Measurements from ENCODE around the gene UBXN7. TPM values are rescaled to one million over a fixed set of nuclear protein-coding genes. Genes with fewer than 3 reads are reported as not detected.
A peak's percentile ranks its signal among the peaks of the same experiment; 100 is the strongest.
"Not testable (repeated sequence)": the region's sequence is repeated elsewhere in the genome, so short reads cannot be mapped to it uniquely, and the experiment has no call there.

UBXN7 gene
- total RNA-seq, 1 donor from 2014 or later: 15.1 TPM

- DNase-seq (ENCODE audit: low read depth in 2 of 2): peak in 1 of 2 donors; percentile 63
Measured at GRCh38 chr3:196356556-196356955, 75.7 kb downstream of the UBXN7 start.

DNA sequence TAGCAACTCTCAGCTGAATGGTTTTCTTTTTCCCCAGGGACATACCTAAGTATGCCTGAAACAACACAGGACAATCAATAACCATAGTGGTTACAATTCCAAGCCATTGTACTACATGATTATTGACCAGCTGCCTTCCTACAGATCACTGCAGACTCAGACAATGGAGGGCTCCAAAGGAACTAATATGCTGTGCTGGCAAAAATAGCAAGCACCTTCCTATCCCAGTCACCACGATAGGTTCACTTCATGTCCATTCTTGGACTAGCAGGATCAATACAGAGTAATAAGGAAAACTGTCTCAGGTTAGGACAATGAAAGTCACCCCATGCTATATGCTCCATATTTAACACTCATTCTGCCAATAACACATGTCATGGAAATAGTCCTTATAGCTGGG, 76.6 kb downstream of the UBXN7 start:
- no peak for DNase-seq (ENCODE audit: low read depth in 2 of 2)

DNA sequence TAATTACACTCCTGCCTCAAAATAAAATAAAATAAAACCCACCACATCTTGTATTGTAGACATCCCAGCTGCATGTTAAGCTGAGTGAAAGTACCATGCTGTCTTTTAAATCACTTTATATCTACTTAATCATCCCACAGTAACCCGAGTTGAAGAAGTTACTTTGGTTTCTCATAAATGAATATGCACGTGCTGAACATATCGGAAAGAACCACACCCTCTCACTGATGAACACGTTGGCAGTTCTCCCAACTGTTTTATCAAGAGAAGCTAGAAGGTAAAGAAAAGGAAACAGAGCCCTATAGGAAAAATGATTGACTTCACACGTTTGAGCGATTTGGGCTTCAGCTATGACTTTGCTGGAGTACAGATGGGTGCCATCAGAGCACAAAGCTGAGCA, 78.1 kb downstream of the UBXN7 start:
- no peak for DNase-seq (ENCODE audit: low read depth in 2 of 2)

GRCh38 chr3:196351541-196351940, 80.7 kb downstream of the UBXN7 start:
- DNase-seq (ENCODE audit: low read depth in 2 of 2): no peak

- no peak for DNase-seq (ENCODE audit: low read depth in 2 of 2)
Measured at GRCh38 chr3:196350067-196350466, 82.2 kb downstream of the UBXN7 start.

DNA sequence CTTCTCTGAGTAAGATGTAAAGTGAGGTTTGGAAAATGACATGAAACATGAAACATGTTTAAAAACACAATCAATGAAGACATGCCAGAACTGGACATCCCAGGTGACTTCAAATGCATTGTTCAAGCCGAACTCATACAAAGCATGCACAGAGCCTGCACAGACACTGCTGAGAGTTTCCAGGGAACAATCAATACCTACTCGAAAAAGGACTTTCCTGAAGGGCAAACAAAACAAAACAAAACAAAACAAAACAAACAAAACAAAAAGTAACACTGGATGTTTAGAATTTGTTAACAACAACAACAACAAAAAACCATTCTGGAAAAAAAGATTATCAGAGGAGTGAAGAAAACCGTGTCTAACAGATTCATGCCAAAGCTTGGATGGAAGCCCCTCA, 83.5 kb downstream of the UBXN7 start:
- DNase-seq (ENCODE audit: low read depth in 2 of 2): no peak

DNA sequence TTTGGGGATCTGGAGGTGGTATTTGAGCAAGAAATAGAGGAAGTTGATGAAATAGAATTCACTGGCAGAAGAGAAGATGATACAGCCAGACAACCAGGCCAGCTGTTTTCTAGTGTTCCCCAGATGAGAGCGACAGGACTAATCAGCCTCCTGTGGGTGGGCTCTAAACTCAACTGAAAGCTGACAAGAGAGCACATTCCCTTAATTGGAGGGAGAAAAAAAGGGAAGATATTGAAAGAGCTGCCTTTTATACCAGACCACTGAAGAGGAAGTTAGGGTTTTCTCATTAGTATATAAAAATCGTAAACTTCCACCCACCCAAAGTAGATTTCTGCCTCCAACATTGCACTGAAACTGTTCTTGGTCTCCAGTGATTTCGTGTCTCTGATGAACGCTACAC, 87.6 kb downstream of the UBXN7 start:
- DNase-seq (ENCODE audit: low read depth in 2 of 2): no peak

DNA sequence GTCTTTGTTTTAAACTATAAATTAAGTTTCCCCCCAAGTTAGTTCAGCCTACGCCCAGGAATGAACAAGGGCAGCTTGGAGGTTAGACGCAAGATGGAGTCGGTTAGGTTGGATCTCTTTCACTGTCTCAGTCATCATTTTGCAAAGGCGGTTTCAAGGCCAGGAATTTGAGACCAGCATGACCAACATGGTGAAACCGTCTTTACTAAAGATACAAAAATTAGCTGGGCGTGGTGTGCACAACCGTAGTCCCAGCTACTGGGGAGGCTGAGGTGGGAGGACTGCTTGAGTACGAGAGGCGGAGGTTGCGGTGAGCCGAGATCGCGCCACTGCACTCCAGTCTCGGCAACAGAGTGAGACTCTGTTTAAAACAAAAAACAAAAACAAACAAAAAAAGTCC, 88.3 kb downstream of the UBXN7 start:
- DNase-seq (ENCODE audit: low read depth in 2 of 2): not testable (repeated sequence)

DNA sequence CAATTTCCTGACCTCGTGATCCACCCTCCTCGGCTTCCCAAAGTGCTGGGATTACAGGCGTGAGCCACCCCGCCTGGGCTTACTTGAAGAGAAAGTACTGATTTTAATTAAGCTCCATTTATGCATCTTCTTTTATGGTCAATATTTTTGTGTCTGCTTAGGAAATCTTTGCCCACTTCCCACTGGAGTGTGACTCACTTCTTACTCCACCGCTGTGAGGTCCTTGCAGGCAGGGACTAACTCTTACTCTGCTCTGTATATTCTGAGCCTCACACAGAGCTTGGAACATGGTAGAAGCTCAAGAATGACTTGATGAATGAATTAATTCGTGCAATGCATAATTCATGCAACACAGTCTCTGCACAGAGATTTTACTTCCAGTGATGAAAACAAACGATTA, 91.1 kb downstream of the UBXN7 start:
- DNase-seq (ENCODE audit: low read depth in 2 of 2): peak in 1 of 2 donors; percentile 66

DNA sequence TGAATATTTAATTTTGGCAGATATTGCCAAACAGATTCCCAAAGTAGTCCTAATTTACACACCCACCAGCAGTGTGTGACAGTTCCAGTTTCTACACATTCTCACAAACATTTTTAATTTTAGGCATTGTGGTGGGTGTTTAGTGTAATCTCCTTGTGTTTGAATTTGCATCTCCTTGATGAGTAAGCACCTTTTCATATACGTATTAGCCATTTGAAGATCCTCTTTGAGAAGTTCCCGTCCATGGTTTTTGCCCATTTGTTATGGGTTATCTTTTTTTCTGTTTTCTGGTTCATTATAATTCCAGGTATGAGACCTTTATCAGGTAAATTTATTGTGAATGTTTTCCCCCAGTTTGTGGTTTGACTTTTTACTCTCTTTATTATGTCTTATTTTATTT, 91.8 kb downstream of the UBXN7 start:
- DNase-seq (ENCODE audit: low read depth in 2 of 2): no peak

DNA sequence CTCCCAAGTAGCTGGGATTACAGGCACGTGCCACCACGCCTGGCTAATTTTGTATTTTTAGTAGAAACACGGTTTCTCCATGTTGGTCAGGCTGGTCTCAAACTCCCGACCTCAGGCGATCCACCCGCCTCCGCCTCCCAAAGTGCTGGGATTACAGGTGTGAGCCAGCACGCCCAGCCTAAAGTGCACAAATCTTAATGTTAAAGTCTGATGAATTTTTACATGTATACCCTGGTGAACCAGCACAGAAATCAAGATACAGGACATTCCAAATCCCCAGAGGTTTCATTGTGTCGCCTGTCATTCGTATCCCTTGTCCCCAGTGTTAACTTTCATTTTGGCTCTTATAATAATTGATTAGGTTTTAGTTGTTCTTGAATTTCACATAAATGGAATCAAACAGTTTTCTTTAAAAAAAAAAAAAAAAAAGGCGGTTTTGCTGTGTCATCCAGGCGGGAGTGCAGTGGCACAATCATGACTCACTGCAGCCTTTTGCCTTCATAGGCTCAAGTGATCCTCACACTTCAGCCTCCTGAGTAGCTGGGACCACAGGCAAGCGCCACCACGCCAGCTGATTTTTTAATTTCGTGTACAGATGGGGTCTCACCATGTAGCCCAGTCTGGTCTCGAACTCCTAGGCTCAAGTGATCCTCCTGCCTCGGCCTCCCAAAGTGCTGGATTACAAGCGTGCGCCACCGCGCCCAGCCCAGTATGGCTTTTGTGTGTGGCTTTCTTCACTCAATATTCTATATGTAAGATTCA, 92.6 kb downstream of the UBXN7 start:
- DNase-seq (ENCODE audit: low read depth in 2 of 2): peak; percentile 44 to 71

DNA sequence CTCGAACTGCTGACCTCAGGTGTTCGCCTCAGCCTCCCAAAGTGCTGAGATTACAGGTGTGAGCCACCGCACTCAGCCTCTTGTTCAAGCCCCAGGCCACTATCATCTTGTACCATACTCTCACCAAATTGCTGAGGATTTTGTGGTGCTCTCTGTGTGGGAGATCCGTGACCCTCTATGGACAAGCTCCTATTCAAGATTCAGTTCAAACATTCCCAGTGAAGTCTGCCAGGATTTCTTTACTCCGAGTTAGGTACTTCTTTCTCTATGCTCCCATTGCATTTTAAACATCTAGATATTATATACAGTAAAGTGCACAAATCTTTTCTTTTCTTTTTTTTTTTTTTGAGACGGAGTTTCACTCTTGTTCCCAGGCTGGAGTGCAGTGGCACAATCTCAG, 93.2 kb downstream of the UBXN7 start:
- DNase-seq (ENCODE audit: low read depth in 2 of 2): no peak

- DNase-seq (ENCODE audit: low read depth in 2 of 2): peak in 1 of 2 donors; percentile 25
Measured at GRCh38 chr3:196336319-196337145, 95.7 kb downstream of the UBXN7 start.

DNA sequence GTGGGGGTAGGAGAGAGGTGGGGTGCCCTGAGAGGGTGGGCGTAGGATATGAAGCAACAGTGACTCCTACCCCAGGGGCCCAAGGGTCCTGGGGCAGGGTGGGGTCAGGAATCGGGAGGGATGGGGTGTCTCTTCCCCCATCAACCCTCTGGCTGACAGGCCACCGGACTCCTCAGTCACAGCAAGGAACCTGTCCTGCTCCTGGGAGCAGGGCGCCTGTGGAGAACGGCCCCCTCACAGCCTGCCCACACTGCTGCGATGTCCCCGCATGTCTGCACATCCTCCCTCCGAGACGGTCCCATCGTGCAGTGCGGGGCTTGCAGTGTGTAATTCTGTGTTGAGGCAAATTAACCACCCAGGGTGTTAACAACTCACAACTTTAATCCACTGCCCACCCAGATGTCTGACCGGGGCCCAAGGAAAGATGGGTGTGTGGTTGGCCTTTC, 96.7 kb downstream of the UBXN7 start:
- no peak for DNase-seq (ENCODE audit: low read depth in 2 of 2)

DNA sequence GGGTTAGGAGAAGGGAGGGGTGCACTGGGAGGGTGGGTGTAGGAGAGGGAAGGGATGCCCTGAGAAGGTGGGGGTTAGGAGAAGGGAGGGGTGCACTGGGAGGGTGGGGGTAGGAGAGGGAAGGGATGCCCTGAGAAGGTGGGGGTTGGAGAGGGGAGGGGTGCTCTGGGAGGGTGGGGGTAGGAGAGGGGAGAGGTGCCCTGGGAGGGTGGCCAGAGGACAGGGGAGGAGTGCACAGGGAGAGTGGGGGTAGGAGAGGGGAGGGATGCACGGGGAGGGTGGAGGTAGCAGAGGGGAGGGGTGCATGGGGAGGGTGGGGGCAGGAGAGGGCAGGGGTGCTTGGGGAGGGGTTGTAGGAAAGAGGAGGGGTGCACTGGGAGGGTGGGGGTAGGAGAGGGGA, 97.2 kb downstream of the UBXN7 start:
- DNase-seq (ENCODE audit: low read depth in 2 of 2): no peak

DNA sequence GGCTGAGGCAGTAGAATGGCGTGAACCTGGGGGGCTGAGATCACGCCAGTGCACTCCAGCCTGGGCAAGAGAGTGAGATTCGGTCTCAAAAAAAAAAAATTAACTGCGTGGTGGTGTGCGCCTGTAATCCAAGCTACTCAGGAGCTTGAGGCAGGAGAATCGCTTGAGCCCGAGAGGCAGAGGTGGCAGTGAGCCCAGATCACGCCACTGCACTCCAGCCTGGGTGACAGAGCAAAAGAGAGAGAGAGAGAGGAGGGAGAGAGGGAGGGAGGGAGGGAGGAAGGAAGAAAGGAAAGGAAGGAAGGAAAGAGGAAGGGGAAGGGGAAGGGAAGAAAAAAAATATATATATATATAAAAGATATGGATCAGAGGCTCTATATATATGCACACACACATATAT, 100.1 kb downstream of the UBXN7 start:
- no peak for DNase-seq (ENCODE audit: low read depth in 2 of 2)

- no peak for DNase-seq (ENCODE audit: low read depth in 2 of 2)
Measured at GRCh38 chr3:196327405-196327804, 104.8 kb downstream of the UBXN7 start.

DNA sequence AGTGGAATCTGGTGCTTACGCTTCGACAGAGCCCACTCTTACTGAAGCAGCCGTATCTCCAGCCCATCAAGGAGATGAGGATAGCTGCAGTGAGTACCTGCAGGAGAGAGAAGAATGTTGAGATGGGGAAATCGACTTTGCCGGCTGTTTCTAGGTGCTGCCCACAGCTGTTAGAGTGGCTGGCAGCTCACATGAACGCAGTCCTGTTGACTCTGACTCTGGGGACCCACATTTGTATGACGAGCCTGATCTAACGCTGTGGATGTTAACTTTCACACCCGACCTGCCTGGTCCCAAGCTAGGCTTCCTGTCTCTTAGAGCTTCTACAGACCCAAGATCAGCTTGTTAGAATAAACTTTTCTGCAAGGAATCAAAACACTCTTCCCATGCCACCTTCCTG, 105.3 kb downstream of the UBXN7 start:
- no peak for DNase-seq (ENCODE audit: low read depth in 2 of 2)

DNA sequence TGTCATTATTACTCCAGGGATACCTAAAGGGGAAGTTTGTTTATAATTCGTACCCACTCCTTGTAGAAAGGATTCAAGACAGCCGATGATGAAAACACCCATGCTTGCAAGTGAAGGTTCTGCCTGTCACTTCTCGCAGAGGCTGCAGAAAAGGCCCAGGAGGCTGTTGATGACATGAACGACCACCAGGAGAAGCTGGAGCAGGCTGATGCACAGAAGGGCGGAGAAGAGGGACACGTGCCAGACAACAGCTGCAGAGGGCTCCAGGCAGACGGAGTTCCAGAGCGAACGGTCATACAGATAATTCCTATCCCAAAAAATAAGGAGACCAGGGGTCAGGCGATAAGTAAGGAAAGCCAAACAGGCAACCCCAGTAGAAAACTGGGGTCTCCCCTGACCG, 108.5 kb downstream of the UBXN7 start:
- DNase-seq (ENCODE audit: low read depth in 2 of 2): no peak

GRCh38 chr3:196323016-196323415, 109.2 kb downstream of the UBXN7 start:
- no peak for DNase-seq (ENCODE audit: low read depth in 2 of 2)

DNA sequence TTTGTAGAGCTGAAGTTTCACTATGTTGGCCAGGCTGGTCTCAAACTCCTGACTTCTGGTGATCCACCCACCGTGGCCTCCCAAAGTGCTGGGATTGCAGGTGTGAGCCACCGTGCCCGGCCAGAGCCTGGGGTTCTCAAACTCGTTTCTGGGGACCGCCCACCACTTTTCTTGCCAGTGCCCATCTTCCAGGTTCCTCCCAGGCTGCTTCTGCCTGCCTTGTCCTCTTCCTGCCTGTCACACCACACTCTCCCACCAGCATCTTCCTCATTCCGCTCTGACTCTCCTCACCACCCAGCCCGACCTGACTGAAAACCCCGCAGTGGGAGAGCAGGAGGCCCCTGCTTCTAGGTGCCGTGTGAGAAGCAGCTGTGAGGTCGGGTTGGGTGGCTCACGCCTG, 111.1 kb downstream of the UBXN7 start:
- no peak for DNase-seq (ENCODE audit: low read depth in 2 of 2)

- peak in 1 of 2 donors; percentile 24 for DNase-seq (ENCODE audit: low read depth in 2 of 2)
Measured at GRCh38 chr3:196320137-196320536, 112.1 kb downstream of the UBXN7 start.
